RCC 7860 (cell line): ENCODE data around the gene PCDHGB5.

Experiments
- DNase-seq: peaks from one replicate; pipeline ENCODE4 v3.0.0-alpha.2; 2015; ENCODE audit warnings: low spot score
- FAIRE-seq: peaks from 2 replicates; lab custom pipeline; 2012; peaks lifted over from hg19 to GRCh38; lab: Jason Lieb, UNC

Gene PCDHGB5

GRCh38 chr5:141437221-141437620, 39.5 kb downstream of the PCDHGB5 start:
- FAIRE-seq = no peak
- DNase-seq = no peak

GRCh38 chr5:141439411-141440141, 41.8 kb downstream of the PCDHGB5 start:
- DNase-seq = no peak
- no peak for FAIRE-seq

GRCh38 chr5:141440341-141440740, 42.6 kb downstream of the PCDHGB5 start:
- DNase-seq (no peak), FAIRE-seq (no peak)

- no peak for DNase-seq
Measured at GRCh38 chr5:141441571-141442170, 43.9 kb downstream of the PCDHGB5 start.

More at GRCh38 chr5:141441571-141442170, 43.9 kb downstream of the PCDHGB5 start:
- FAIRE-seq = no peak
